HEK293 (cell line): ENCODE results near the gene GALNT4.

Source experiments
- CTCF ChIA-PET: fragments of 350-600 bp; formaldehyde crosslinking; extraction: SDS; loops from one replicate; lab custom pipeline; 2021; ENCODE audit warnings: antibody characterized with exemption; lab: Yijun Ruan, JAX
- POLR2A ChIA-PET: fragments of 300-600 bp; formaldehyde crosslinking; extraction: SDS; loops from one replicate; lab custom pipeline; 2020; ENCODE audit warnings: antibody characterized with exemption, inconsistent platforms; lab: Yijun Ruan, JAX
- H3K27ac ChIP-seq: fragments of 200-500 bp; sonication (Bioruptor generic); 2 replicates; pipeline ENCODE4 v1.5.1; 2014; ENCODE audit warnings: low read depth, low read length, control low read depth, inconsistent platforms; ENCODE audit errors: extremely low read depth
- H3K36me3 ChIP-seq, 2 experiments: fragments of 200-500 bp in 1 of 2; sonication (Bioruptor generic) in 1 of 2; 1 replicate in 1 of 2; 2 replicates in 1 of 2; pipeline ENCODE4 v1.5.1; 2014 to 2017; ENCODE audit warnings: inconsistent platforms in 2 of 2, low read length in 2 of 2; ENCODE audit not compliant: control insufficient read depth in 2 of 2, insufficient read depth in 1 of 2
- H3K4me1 ChIP-seq: fragments of 200-500 bp; sonication (Bioruptor generic); 2 replicates; pipeline ENCODE4 v1.5.1; 2014; ENCODE audit warnings: mild to moderate bottlenecking, low read length, inconsistent platforms; ENCODE audit not compliant: control insufficient read depth, insufficient read depth
- H3K4me3 ChIP-seq: 2 replicates; pipeline ENCODE4 v1.5.1; 2011; ENCODE audit warnings: low read depth, mild to moderate bottlenecking, control low read depth, low read length, moderate library complexity
- H3K9me3 ChIP-seq: fragments of 200-500 bp; sonication (Bioruptor generic); 2 replicates; pipeline ENCODE4 v1.5.1; 2014; ENCODE audit warnings: low read depth, low read length, inconsistent platforms; ENCODE audit not compliant: control insufficient read depth, insufficient read depth
- ATF2 ChIP-seq: fragments of 450-650 bp; formaldehyde crosslinking; IDR thresholded peaks from 2 replicates; pipeline ENCODE4 v1.5.1; 2016; ENCODE audit warnings: missing biosample characterization, missing genetic modification characterization, low read depth
- BCL11A ChIP-seq: fragments of 450-650 bp; formaldehyde crosslinking; IDR thresholded peaks from 2 replicates; pipeline ENCODE4 v1.5.1; 2016; ENCODE audit warnings: low read depth, missing biosample characterization, missing genetic modification characterization
- HIC1 ChIP-seq: fragments of 450-650 bp; formaldehyde crosslinking; IDR thresholded peaks from 2 replicates; pipeline ENCODE4 v1.5.1; 2016; ENCODE audit warnings: missing biosample characterization, missing genetic modification characterization
- KLF9 ChIP-seq: fragments of 450-650 bp; formaldehyde crosslinking; IDR thresholded peaks from 2 replicates; pipeline ENCODE4 v1.5.1; 2016; ENCODE audit warnings: missing biosample characterization, missing genetic modification characterization, low read depth
- MZF1 ChIP-seq: fragments of 450-650 bp; formaldehyde crosslinking; IDR thresholded peaks from 2 replicates; pipeline ENCODE4 v1.5.1; 2017; ENCODE audit warnings: missing biosample characterization, missing genetic modification characterization, borderline replicate concordance
- REPIN1 ChIP-seq: fragments of 450-650 bp; formaldehyde crosslinking; IDR thresholded peaks from 2 replicates; pipeline ENCODE4 v1.5.1; 2017; ENCODE audit warnings: missing biosample characterization, missing genetic modification characterization, low read depth
- TSHZ1 ChIP-seq: fragments of 450-650 bp; formaldehyde crosslinking; IDR thresholded peaks from 2 replicates; pipeline ENCODE4 v1.5.1; 2016; ENCODE audit warnings: missing biosample characterization, missing genetic modification characterization, borderline replicate concordance
- ZFP3 ChIP-seq: fragments of 450-650 bp; formaldehyde crosslinking; IDR thresholded peaks from 2 replicates; pipeline ENCODE4 v1.5.1; 2016; ENCODE audit warnings: low read depth, missing biosample characterization, missing genetic modification characterization
- ZFP37 ChIP-seq: fragments of 450-650 bp; formaldehyde crosslinking; IDR thresholded peaks from 2 replicates; pipeline ENCODE4 v1.5.1; 2016; ENCODE audit warnings: missing biosample characterization, missing genetic modification characterization
- ZNF133 ChIP-seq: fragments of 450-650 bp; formaldehyde crosslinking; IDR thresholded peaks from 2 replicates; pipeline ENCODE4 v1.5.1; 2016; ENCODE audit warnings: missing biosample characterization, missing genetic modification characterization
- ZNF280C ChIP-seq: fragments of 450-650 bp; formaldehyde crosslinking; IDR thresholded peaks from 2 replicates; pipeline ENCODE4 v1.5.1; 2016; ENCODE audit warnings: missing biosample characterization, missing genetic modification characterization
- ZNF544 ChIP-seq: fragments of 450-650 bp; formaldehyde crosslinking; IDR thresholded peaks from 2 replicates; pipeline ENCODE4 v1.5.0; 2017; ENCODE audit warnings: missing biosample characterization, missing genetic modification characterization
- ZNF548 ChIP-seq: fragments of 450-650 bp; formaldehyde crosslinking; IDR thresholded peaks from 2 replicates; pipeline ENCODE4 v1.5.1; 2016; ENCODE audit warnings: missing biosample characterization, missing genetic modification characterization
- ZNF549 ChIP-seq: fragments of 450-650 bp; IDR thresholded peaks from 2 replicates; pipeline ENCODE4 v1.5.1; 2018; ENCODE audit warnings: missing biosample characterization, missing genetic modification characterization, mild to moderate bottlenecking, inconsistent platforms, moderate library complexity
- ZNF555 ChIP-seq: fragments of 450-650 bp; formaldehyde crosslinking; conservative IDR thresholded peaks from 2 replicates; pipeline ENCODE4 v1.5.1; 2017; ENCODE audit warnings: missing biosample characterization, mild to moderate bottlenecking, missing genetic modification characterization, inconsistent platforms
- ZNF776 ChIP-seq: fragments of 450-650 bp; formaldehyde crosslinking; IDR thresholded peaks from 2 replicates; pipeline ENCODE4 v1.5.0; 2017; ENCODE audit warnings: missing biosample characterization, missing genetic modification characterization, borderline replicate concordance
- ZNF785 ChIP-seq: fragments of 450-650 bp; formaldehyde crosslinking; IDR thresholded peaks from 2 replicates; pipeline ENCODE4 v1.5.1; 2016; ENCODE audit warnings: missing biosample characterization, missing genetic modification characterization
- ZXDB ChIP-seq: fragments of 450-650 bp; formaldehyde crosslinking; IDR thresholded peaks from 2 replicates; pipeline ENCODE4 v1.5.1; 2016; ENCODE audit warnings: missing biosample characterization, missing genetic modification characterization

Gene GALNT4

GRCh38 chr12:89539426-89540223 lies 15.0 kb upstream of the GALNT4 start:
- Histone ChIP-seq H3K4me1 (no peaks in the 10 kb centered on the region), H3K9me3 (no peaks in the 10 kb centered on the region), H3K4me3 (no peak overlapping the region)
- ChIA-PET POLR2A (no interaction called here), CTCF (interaction anchor here (1.1 to 2.1 kb wide), 2 partner anchors 10 to 563 kb away, joined by 3 to 8 read pairs; no protein-coding TSS in a partner anchor)
- TF ChIP-seq ZNF133 (no peak), ZNF548 (tag by site-specific recombination) (no peak), KLF9 (tag by site-specific recombination) (no peak), ZFP3 (tag by site-specific recombination) (no peak), ZNF555 (no peak), ZNF785 (tag by site-specific recombination) (no peak), MZF1 (tag by site-specific recombination) (no peak), TSHZ1 (tag by site-specific recombination) (no peak), ZNF776 (tag by site-specific recombination) (no peak), ATF2 (no peak)
- TF ChIP-seq, all 188 proteins: peak for 0
- Histone ChIP-seq H3K36me3 (no peaks in the 10 kb centered on the region), H3K27ac (no peak overlapping the region)

- CTCF ChIA-PET, result interaction anchor here (1.1 to 2.1 kb wide), 2 partner anchors 9 to 564 kb away, joined by 3 to 8 read pairs; no protein-coding TSS in a partner anchor
- Histone ChIP-seq H3K36me3 (no peaks in the 10 kb centered on the region), H3K4me3 (no peak overlapping the region), H3K9me3 (no peaks in the 10 kb centered on the region), H3K4me1 (no peaks in the 10 kb centered on the region), H3K27ac (no peak overlapping the region)
- TF ChIP-seq ZNF544 (tag by site-specific recombination) (no peak), ZXDB (tag by site-specific recombination) (no peak), HIC1 (tag by site-specific recombination) (no peak), ZNF280C (no peak), ZFP37 (no peak), BCL11A (tag by site-specific recombination) (no peak), REPIN1 (tag by site-specific recombination) (no peak), ZNF549 (tag by site-specific recombination) (no peak)
- POLR2A ChIA-PET, result no interaction called here
Observed at GRCh38 chr12:89538897-89539296, 14.3 kb upstream of the GALNT4 start.
